GM23338 (cell line): ENCODE measurements around the gene SFMBT2. TPM values are rescaled to one million over a fixed set of nuclear protein-coding genes. Genes with fewer than 3 reads are reported as not detected.

ENCODE experiments used
- ATAC-seq: fragments of 200-7000 bp; cut with Tn5 transposase; 3 replicates; pipeline ENCODE4 v1.9.1; 2020
- DNase-seq: peaks from one replicate; pipeline ENCODE4 v3.0.0-alpha.2; 2015; ENCODE audit warnings: low spot score
- H2AFZ ChIP-seq: fragments of 200-600 bp; sonication (generic); 2 replicates; pipeline ENCODE4 v1.8.0; 2016; ENCODE audit warnings: antibody characterized with exemption, mild to moderate bottlenecking, moderate library complexity
- H3F3A ChIP-seq: fragments of 200-600 bp; sonication (generic); replicated peaks from 2 replicates; pipeline ENCODE4 v1.8.0; 2017; ENCODE audit warnings: antibody characterized with exemption, mixed run types, low read depth
- H3K27ac ChIP-seq: fragments of 200-600 bp; sonication (generic); 2 replicates; pipeline ENCODE4 v1.6.1; 2016; ENCODE audit warnings: low read depth
- H3K27me3 ChIP-seq: fragments of 200-600 bp; sonication (generic); 2 replicates; pipeline ENCODE4 v1.8.0; 2016; ENCODE audit warnings: mild to moderate bottlenecking, mixed run types, moderate library complexity; ENCODE audit not compliant: insufficient read depth
- H3K36me3 ChIP-seq: fragments of 200-600 bp; sonication (generic); 2 replicates; pipeline ENCODE4 v1.8.0; 2016; ENCODE audit warnings: mild to moderate bottlenecking; ENCODE audit not compliant: insufficient read depth
- H3K4me1 ChIP-seq: fragments of 200-600 bp; sonication (generic); 2 replicates; pipeline ENCODE4 v1.8.0; 2016; ENCODE audit warnings: mild to moderate bottlenecking, moderate library complexity; ENCODE audit not compliant: insufficient read depth
- H3K4me2 ChIP-seq: fragments of 200-600 bp; sonication (generic); 2 replicates; pipeline ENCODE4 v1.7.1; 2017; ENCODE audit warnings: mixed run types
- H3K4me3 ChIP-seq: fragments of 200-600 bp; sonication (generic); 2 replicates; pipeline ENCODE4 v1.6.1; 2016; ENCODE audit warnings: mixed run types
- H3K79me2 ChIP-seq: fragments of 200-600 bp; sonication (generic); replicated peaks from 2 replicates; pipeline ENCODE4 v1.8.0; 2017; ENCODE audit warnings: mild to moderate bottlenecking; ENCODE audit not compliant: insufficient read depth
- H3K9me2 ChIP-seq: fragments of 200-600 bp; sonication (generic); 2 replicates; pipeline ENCODE4 v1.8.0; 2017; ENCODE audit not compliant: insufficient read depth
- H4K20me1 ChIP-seq: fragments of 200-600 bp; sonication (generic); replicated peaks from 2 replicates; pipeline ENCODE4 v1.8.0; 2017; ENCODE audit warnings: mild to moderate bottlenecking; ENCODE audit not compliant: insufficient read depth
- H3K27ac Mint-ChIP-seq: 2 replicates; pipeline ENCODE4 v1.8.0; 2020; ENCODE audit warnings: inconsistent platforms, mild to moderate bottlenecking, moderate library complexity, mixed read lengths
- H3K27me3 Mint-ChIP-seq: 3 replicates; pipeline ENCODE4 v1.8.0; 2022; ENCODE audit warnings: low read depth, mild to moderate bottlenecking, moderate library complexity, mixed read lengths, inconsistent platforms; ENCODE audit not compliant: insufficient read depth, poor library complexity
- H3K36me3 Mint-ChIP-seq: 3 replicates; pipeline ENCODE4 v1.8.0; 2021; ENCODE audit warnings: low read depth, mild to moderate bottlenecking, inconsistent platforms, moderate library complexity, mixed read lengths
- H3K4me1 Mint-ChIP-seq: 3 replicates; pipeline ENCODE4 v1.8.0; 2020; ENCODE audit warnings: mild to moderate bottlenecking, inconsistent platforms, mixed read lengths
- H3K4me3 Mint-ChIP-seq: 3 replicates; pipeline ENCODE4 v1.8.0; 2021; ENCODE audit warnings: moderate library complexity, mild to moderate bottlenecking, inconsistent platforms, mixed read lengths
- H3K9me3 Mint-ChIP-seq: 3 replicates; pipeline ENCODE4 v1.8.0; 2020; ENCODE audit warnings: moderate library complexity, mild to moderate bottlenecking, inconsistent platforms, mixed read lengths
- CREB1 ChIP-seq: fragments of 250-450 bp; sonication (Bioruptor Pico); IDR thresholded peaks from 2 replicates; pipeline ENCODE4 v1.5.0; 2020; ENCODE audit warnings: low read depth, mild to moderate bottlenecking, moderate library complexity
- CTCF ChIP-seq, 2 experiments: fragments of 200-600 bp in 1 of 2; sonication (generic) in 1 of 2; conservative IDR thresholded peaks; 2 replicates each; pipeline versions ENCODE4 v1.5.1 to v1.6.1; 2016 to 2017; ENCODE audit warnings: antibody characterized with exemption in 2 of 2, low read depth in 2 of 2, mild to moderate bottlenecking in 2 of 2, moderate library complexity in 1 of 2
- ETS1 ChIP-seq: IDR thresholded peaks from 2 replicates; pipeline ENCODE4 v1.6.1; 2016; ENCODE audit warnings: antibody characterized with exemption
- EZH2 ChIP-seq: fragments of 200-600 bp; sonication (generic); IDR thresholded peaks from one replicate; pipeline ENCODE4 v1.8.0; 2017; ENCODE audit warnings: antibody characterized with exemption, mild to moderate bottlenecking, low read depth; ENCODE audit not compliant: unreplicated experiment
- EZH2phosphoT487 ChIP-seq: fragments of 200-600 bp; sonication (generic); IDR thresholded peaks from one replicate; pipeline ENCODE4 v1.8.1; 2018; ENCODE audit warnings: antibody characterized with exemption; ENCODE audit not compliant: unreplicated experiment
- JUNB ChIP-seq: IDR thresholded peaks from one replicate; pipeline ENCODE4 v1.6.1; 2016; ENCODE audit warnings: antibody characterized with exemption; ENCODE audit not compliant: unreplicated experiment
- NANOG ChIP-seq: IDR thresholded peaks from 2 replicates; pipeline ENCODE4 v1.6.1; 2016; ENCODE audit warnings: antibody characterized with exemption, borderline replicate concordance
- POLR2AphosphoS5 ChIP-seq: IDR thresholded peaks from 2 replicates; pipeline ENCODE4 v1.6.1; 2016; ENCODE audit warnings: antibody characterized with exemption, low read depth
- REST ChIP-seq: IDR thresholded peaks from one replicate; pipeline ENCODE4 v1.6.1; 2018; ENCODE audit warnings: antibody characterized with exemption; ENCODE audit not compliant: unreplicated experiment
- STAT1 ChIP-seq: IDR thresholded peaks from one replicate; pipeline ENCODE4 v1.6.1; 2016; ENCODE audit warnings: antibody characterized with exemption; ENCODE audit not compliant: unreplicated experiment
- ZNF114 ChIP-seq: fragments of 250-450 bp; sonication (Bioruptor Pico); IDR thresholded peaks from 2 replicates; pipeline ENCODE4 v1.5.0; 2020; ENCODE audit warnings: mild to moderate bottlenecking, moderate library complexity
- ZNF331 ChIP-seq: fragments of 250-450 bp; sonication (Bioruptor Pico); IDR thresholded peaks from 2 replicates; pipeline ENCODE4 v1.5.0; 2020; ENCODE audit warnings: low read depth, mild to moderate bottlenecking, moderate library complexity
- ZNF462 ChIP-seq: fragments of 250-450 bp; sonication (Bioruptor Pico); IDR thresholded peaks from 2 replicates; pipeline ENCODE4 v1.5.0; 2020; ENCODE audit warnings: mild to moderate bottlenecking, moderate library complexity
- polyA plus RNA-seq: library from polyadenylated mRNA; unstranded; fragments of >200 nt; fragmentation: Nextera tagmentation; extraction: Ambion mirVana; gene quantifications from 2 replicates; pipeline ENCODE4 v1.2.1, GENCODE V29; 2016
- total RNA-seq: library from RNA; depleted of rRNA; stranded (reverse); fragments of >200 nt; shearing (Covaris generic); gene quantifications from 2 replicates; pipeline ENCODE4 v1.2.3, GENCODE V29; 2014

SFMBT2 gene
- total and polyA plus RNA-seq, 2 experiments from 2014 or later, result 2.7 to 6.7 TPM

- ATAC-seq, result no peak
- Histone ChIP-seq H3K36me3 (no peaks in the 10 kb centered on the region), H3K79me2 (no peaks in the 10 kb centered on the region), H3K4me1 (no peaks in the 10 kb centered on the region; the same call in 1 of the 2 replicates), H3K27ac (no peak overlapping the region), H2AFZ (no peak overlapping the region), H3F3A (no peaks in the 10 kb centered on the region), H4K20me1 (no peaks in the 10 kb centered on the region), H3K9me2 (no peaks in the 10 kb centered on the region; the same call in 1 of the 2 replicates), H3K4me2 (no peak overlapping the region), H3K27me3 (no peaks in the 10 kb centered on the region), H3K4me3 (no peak overlapping the region)
- H3K9me3 Mint-ChIP-seq, result peaks cover 15% of the 10 kb centered on the region
- DNase-seq, result no peak
- H3K27ac Mint-ChIP-seq, result no peak overlapping the region
- peaks cover 3% of the 10 kb centered on the region for H3K27me3 Mint-ChIP-seq
- peaks cover 4% of the 10 kb centered on the region; the same call in 1 of the 3 replicates for H3K4me1 Mint-ChIP-seq
- no peak overlapping the region for H3K4me3 Mint-ChIP-seq
- H3K36me3 Mint-ChIP-seq, result peaks cover 21% of the 10 kb centered on the region
- TF ChIP-seq EZH2 (no peak), ETS1 (no peak), ZNF114 (CRISPR knock-in tag) (no peak), REST (no peak), ZNF462 (CRISPR knock-in tag) (no peak), EZH2phosphoT487 (no peak), CTCF (conservative IDR thresholded peaks at IDR 0.05; ENCODE audit: low read depth in 2 of 2) (no peak), STAT1 (no peak), CREB1 (CRISPR knock-in tag) (no peak), JUNB (no peak), POLR2AphosphoS5 (no peak), ZNF331 (no peak), NANOG (no peak)
Observed at GRCh38 chr10:7354330-7355047, 56.3 kb downstream of the SFMBT2 start.
